ENCODE data around the gene DCBLD1.
"Not testable (repeated sequence)": the region's sequence is repeated elsewhere in the genome, so short reads cannot be mapped to it uniquely, and the experiment has no call there.

DCBLD1 gene

GRCh38 chr6:117482240-117483003 is at the start of gene DCBLD1:
TSS of gene DCBLD1 (plus strand) at chr6:117482674. CDS start at chr6:117482782, 108 bp downstream.
- DNase-seq (ENCODE audit: low read depth, low spot score), result no peak

- DNase-seq (ENCODE audit: low read depth, low spot score), result no peak
Measured at GRCh38 chr6:117440706-117441525, 41.6 kb upstream of the DCBLD1 start.

DNA sequence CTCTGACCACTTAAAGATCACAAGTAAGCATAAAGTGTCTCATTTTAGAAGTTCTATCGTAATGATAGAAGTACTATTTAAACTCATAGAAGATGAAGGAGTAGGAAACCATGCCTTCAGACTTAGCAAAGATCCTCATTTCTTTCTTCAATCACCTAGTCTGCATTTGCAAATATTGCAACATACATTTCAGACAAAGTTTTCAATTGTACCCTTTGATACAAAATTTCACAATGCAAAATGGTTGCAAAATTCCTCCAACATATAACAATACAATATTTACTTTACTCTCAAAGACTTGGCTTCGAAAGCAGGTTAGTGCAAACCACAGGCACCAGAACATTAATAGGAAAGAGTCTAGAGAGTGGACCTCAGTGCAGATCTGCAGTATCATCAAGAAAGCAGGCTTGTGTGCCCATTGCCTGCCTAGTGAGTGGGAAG is 40.6 kb upstream of the DCBLD1 start:
- DNase-seq (ENCODE audit: low read depth, low spot score), result no peak

GRCh38 chr6:117442313-117442712 is 40.2 kb upstream of the DCBLD1 start:
- not testable (repeated sequence) for DNase-seq (ENCODE audit: low read depth, low spot score)

DNA sequence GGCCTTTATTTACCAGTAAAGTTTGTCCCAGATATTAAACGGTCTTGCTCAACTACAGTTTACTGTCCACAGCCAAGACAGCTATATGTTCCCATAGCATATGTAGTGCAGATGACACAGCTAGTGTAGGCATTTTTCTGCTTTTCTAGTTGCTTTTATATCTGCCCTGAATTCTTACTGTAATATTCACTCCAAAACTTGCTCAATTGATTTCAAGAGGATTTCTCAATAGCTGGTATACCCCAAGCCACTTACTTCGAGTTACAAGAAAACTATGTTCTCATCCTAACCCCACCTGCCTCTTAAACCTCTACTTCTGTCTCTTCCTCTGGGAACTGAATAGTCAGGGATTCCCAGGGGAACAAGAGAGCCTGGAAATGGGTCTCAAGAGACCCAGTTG is 37.9 kb upstream of the DCBLD1 start:
- DNase-seq (ENCODE audit: low read depth, low spot score), result no peak

- DNase-seq (ENCODE audit: low read depth, low spot score), result no peak
Measured at GRCh38 chr6:117446861-117447260, 35.6 kb upstream of the DCBLD1 start.

DNA sequence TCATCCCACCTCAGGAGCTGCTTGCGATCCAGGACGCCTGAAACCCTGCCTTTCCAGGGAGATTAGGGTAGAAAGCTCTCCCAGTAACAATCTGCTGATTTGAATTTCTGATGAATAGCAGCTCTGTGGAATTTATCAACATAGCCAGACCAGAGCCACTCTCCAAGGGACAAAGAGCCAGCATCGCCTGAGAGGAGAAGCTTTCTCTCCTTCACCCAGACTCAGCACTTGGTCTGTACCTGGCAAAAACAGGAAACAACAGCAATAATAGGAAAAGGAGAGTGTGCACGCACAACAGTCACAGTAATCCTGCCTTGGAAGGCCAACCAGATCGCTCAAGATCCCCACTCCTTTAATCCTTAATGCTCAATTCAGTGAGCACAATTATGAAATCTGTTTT is 34.5 kb upstream of the DCBLD1 start:
- no peak for DNase-seq (ENCODE audit: low read depth, low spot score)

DNA sequence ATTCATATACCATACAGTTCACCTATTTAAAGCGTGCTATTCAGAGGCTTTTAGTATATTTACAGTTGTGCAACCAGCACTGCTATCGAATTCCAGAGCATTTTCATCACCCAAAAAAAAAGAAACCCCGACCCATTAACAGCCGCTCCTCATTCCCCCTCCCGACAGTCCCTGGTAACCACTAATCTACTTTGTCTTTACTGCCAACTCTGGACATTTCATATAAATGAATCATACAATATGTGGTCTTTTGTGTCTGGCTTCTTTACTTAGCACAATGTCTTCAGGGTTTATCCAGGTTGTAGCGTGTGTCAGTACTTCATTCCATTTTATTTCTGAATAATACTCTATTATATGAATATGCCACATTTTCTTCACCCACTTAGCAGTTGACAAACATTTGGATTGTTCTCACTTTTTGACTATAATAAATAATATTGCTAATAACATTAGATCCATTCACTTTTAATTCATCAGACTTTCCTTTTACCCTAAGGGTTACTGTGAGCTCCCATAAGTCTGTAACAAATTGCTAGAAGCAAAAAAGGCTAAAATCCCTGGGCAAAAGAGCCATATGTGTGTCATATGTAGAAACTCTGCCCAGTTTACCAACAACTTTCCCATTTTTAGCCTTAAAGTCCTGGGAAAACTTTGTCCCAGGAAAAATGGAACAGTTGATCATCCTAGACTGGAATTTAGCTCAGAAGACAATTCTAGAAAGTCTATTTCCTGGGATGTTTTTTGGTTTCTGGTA is 33.6 kb upstream of the DCBLD1 start:
- DNase-seq (ENCODE audit: low read depth, low spot score), result peak; percentile 20

DNA sequence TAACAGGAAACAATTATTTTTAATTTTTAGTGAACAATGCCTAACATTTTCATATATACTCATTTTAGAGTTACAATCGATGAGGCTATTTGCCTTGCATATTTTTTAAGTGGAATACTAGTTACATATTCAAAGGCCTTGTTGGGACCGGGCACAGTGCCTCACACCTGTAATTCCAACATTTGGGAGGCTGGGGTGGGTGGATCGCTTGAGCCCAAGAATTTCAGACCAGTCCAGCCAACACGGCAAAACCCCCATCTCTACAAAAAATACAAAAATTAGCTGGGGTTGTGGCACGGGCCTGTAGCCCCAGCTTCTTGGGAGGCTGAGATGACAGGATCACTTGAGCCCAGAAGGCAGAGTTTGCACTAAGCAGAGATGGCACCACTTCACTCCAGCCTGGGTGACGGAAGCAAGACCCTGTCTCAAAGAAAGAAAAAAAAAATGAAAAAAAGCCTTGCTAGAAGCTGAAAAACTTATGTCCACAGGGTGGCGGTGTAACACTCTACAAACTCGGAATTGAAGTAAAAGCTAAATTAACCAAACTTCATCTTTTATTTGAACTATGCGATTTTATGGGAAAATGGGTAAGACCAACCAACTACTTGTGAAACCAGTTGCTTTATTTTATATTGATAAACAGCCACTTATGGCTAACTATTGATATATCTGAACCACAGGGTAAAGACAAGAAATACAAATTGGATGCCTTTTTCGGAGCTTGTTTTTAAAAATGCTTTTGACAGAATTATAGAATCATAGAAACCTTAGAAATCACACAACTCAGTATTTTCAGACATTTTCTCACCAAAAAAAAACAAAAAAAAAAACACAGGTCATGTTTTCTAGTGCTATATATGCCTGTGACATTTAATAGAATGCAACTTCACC is 32.7 kb upstream of the DCBLD1 start:
- peak; percentile 68 for DNase-seq (ENCODE audit: low read depth, low spot score)

- DNase-seq (ENCODE audit: low read depth, low spot score), result no peak
Measured at GRCh38 chr6:117451671-117452070, 30.8 kb upstream of the DCBLD1 start.

GRCh38 chr6:117456250-117456649 is 26.2 kb upstream of the DCBLD1 start:
- DNase-seq (ENCODE audit: low read depth, low spot score), result no peak

- no peak for DNase-seq (ENCODE audit: low read depth, low spot score)
Measured at GRCh38 chr6:117456998-117457397, 25.5 kb upstream of the DCBLD1 start.

DNA sequence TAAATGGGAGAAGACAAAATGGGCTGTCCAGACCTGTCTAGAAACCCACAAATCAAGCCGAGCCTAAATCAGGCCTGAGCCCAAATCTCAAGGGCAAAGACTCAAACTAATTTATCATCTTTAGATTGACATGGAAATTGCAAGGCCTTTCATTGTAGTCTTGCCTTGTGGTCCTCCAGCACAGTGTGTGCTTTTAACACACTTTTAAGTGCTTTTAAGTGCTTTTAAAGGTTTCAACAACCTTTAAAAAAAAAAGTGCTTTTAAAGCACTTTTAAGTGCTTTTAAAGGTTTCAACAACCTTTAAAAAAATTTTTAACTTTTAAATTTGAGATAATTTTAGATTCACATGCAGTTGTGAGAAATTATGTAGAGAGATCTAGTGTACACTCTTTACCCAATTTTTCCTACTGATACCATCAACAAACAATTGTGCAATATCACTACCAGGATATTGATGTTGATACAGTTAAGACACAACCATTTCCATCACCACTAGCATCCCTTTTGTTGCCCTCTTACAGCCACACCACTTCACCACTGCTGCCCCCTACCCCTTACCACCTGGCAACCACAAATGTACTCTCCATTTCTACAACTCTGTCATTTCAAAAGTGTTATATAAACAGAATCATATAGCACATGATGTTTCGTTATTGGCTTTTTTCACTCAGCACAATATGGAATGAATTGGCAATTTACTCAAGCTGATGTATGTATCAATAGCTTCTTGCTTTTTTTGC is 23.1 kb upstream of the DCBLD1 start:
- no peak for DNase-seq (ENCODE audit: low read depth, low spot score)

DNA sequence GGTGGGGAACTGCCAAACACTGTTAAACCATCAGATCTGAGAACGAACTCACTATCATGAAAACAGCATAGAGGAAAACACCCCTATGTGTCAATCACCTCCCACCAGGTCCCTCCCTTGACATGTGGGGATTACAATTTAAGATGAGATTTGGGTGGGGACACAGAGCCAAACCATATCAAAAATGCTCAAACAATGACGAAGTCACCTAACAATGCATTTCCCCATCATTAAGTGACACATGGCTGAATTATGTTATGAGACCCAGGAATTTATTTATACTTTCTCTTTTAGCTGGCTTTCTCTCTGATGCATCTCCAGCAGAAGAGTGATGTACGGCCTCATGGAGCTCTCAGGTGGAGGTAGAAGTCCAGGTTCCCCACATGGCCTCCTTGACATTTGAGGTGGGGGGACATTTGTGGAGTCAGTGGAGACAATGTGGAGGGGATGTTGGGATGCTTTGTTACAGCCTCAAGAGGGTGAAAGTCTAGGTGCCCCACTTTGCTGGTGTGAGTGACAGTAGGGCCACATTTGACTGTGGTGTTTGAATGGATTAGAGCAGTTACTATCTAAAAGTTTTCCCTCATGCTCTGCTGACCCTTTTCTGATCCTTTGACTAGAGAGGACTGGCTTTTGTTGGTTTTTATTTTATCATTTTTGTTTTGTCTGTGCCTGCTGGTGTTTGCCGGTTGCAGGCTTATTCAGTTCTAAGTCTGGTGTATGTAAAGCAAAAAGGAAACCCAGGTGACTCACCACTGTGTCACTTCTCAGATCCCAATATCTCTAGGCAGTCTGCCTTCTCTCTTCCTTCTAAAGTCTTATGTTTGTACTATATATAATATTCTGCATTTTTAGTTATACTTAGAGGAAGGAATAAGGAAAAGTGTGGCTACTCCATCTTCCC is 18.5 kb upstream of the DCBLD1 start:
- no peak for DNase-seq (ENCODE audit: low read depth, low spot score)

GRCh38 chr6:117464700-117465099 is 17.8 kb upstream of the DCBLD1 start:
- no peak for DNase-seq (ENCODE audit: low read depth, low spot score)

DNA sequence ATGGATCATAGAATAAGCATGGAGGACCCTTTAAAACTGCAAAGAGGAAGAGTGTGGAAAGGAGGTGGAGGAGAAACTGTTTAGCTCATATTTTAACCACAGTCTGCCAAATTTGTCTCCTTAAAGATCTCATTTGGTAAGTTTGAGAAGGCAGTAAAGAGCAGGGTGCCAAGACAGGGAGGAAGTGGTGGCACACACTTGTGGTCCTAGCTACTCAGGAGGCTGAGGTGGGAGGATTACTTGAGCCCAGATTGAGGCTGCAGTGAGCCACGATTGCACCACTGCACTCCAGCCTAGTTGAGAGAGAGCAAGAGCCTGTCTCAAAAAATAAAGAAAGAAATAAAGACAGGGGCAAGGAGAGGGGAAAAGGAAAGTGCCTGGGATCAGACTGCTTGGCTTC is 16.8 kb upstream of the DCBLD1 start:
- DNase-seq (ENCODE audit: low read depth, low spot score), result no peak

GRCh38 chr6:117467876-117468275 is 14.6 kb upstream of the DCBLD1 start:
- DNase-seq (ENCODE audit: low read depth, low spot score), result no peak

- DNase-seq (ENCODE audit: low read depth, low spot score), result not testable (repeated sequence)
Measured at GRCh38 chr6:117468527-117468926, 13.9 kb upstream of the DCBLD1 start.

DNA sequence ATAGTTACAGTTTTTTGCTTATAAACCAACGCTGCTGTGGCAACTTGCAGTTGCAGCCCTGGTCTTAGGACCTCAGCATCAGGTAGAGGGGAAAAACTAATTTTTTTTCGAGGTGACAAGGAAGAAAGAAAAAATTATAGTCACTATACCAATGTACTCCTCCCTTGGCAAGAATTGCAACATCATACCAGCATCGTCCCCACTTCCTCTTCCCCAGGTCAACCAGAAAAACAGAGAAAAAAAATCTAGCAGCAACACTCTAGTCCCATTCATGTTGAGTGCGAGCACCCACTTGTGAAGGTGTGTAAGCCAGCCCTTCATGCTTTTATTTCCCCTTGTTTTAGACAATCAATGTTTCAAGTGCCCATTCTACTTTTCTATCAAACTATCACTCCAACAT is 13.1 kb upstream of the DCBLD1 start:
- DNase-seq (ENCODE audit: low read depth, low spot score), result no peak

Measured in smooth muscle cell of the brain vasculature (primary cell).